ENCODE measurements around the gene ARID1B. TPM values are rescaled to one million over a fixed set of nuclear protein-coding genes. Genes with fewer than 3 reads are reported as not detected.

The ARID1B gene
- total RNA-seq, 1 donor from 2014 or later, result 47.3 TPM

DNA sequence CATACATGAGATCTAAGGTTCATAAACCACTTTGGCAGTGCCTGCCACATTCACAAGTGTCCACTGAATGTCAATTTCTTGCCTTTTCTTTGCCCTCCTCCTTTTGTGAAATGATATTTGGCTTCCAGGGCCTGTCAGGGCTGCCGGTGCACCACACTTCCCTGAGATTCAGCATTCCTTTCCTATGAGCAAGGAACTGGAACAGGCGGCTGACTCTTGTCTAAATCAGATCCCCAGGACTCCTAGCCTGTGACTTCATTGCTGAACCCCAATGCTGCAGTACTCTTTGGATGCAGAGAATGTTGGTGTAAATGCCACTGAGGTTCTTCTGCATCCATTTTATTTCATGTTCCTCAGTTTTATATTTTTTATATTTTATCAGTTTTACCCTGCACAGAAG lies 172.2 kb downstream of the ARID1B start:
- Histone ChIP-seq H3K4me3 (ENCODE audit: low read depth, low read length) (no peak overlapping the region), H3K36me3 (ENCODE audit: control insufficient read depth, insufficient read depth, low read length) (no peaks in the 10 kb centered on the region), H3K27me3 (ENCODE audit: control insufficient read depth, insufficient read depth, low read length) (no peaks in the 10 kb centered on the region)
- no peak for DNase-seq (ENCODE audit: low read depth)
- TF ChIP-seq, protein P1, sequence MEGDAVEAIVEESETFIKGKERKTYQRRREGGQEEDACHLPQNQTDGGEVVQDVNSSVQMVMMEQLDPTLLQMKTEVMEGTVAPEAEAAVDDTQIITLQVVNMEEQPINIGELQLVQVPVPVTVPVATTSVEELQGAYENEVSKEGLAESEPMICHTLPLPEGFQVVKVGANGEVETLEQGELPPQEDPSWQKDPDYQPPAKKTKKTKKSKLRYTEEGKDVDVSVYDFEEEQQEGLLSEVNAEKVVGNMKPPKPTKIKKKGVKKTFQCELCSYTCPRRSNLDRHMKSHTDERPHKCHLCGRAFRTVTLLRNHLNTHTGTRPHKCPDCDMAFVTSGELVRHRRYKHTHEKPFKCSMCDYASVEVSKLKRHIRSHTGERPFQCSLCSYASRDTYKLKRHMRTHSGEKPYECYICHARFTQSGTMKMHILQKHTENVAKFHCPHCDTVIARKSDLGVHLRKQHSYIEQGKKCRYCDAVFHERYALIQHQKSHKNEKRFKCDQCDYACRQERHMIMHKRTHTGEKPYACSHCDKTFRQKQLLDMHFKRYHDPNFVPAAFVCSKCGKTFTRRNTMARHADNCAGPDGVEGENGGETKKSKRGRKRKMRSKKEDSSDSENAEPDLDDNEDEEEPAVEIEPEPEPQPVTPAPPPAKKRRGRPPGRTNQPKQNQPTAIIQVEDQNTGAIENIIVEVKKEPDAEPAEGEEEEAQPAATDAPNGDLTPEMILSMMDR (IDR thresholded peaks at IDR 0.05; ENCODE audit: insufficient read depth, low read length, poor library complexity, severe bottlenecking), result no peak

DNA sequence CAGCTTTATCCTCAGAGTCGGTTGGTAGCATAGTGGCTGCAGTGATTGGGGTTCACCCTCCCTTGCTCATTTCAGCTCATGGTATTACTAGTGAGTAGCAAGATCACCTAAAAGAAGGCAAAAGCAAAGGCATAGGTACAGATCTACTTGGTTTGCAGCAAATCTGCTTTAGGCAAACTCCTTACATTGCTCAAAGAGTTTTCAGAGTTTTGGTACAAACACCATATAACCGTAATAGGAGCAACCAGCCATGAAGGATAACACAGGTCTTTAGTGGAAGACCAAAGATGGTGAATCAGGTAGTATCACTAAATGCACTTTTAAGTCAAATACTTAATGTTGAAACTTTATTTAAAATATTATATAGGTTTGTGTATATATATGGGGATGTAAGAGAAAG lies 172.9 kb downstream of the ARID1B start:
- TF ChIP-seq, protein P1 (IDR thresholded peaks at IDR 0.05; ENCODE audit: insufficient read depth, low read length, poor library complexity, severe bottlenecking), result no peak
- Histone ChIP-seq H3K4me3 (ENCODE audit: low read depth, low read length) (no peak overlapping the region), H3K27me3 (ENCODE audit: control insufficient read depth, insufficient read depth, low read length) (no peaks in the 10 kb centered on the region), H3K36me3 (ENCODE audit: control insufficient read depth, insufficient read depth, low read length) (no peaks in the 10 kb centered on the region)
- no peak for DNase-seq (ENCODE audit: low read depth)

DNA sequence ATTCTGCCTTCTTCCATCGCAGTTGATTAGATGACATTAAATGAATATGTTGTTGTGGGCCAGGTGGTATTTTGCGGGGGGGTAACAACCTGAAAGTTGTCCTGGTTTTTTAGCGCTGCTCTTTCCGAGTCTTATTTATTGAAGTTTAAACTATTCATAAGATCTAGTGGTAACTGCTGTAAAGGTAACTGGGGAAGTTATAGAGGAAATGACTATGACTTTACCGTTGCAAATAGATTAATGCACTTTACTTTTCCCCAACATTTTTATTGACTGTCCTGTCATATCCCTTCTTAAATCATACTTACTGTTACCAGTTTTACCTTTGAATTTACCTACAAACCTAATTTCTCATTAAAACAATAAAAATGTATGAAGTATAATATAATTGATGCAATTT lies 173.4 kb downstream of the ARID1B start:
- Histone ChIP-seq H3K4me3 (ENCODE audit: low read depth, low read length) (no peak overlapping the region), H3K36me3 (ENCODE audit: control insufficient read depth, insufficient read depth, low read length) (no peaks in the 10 kb centered on the region), H3K27me3 (ENCODE audit: control insufficient read depth, insufficient read depth, low read length) (no peaks in the 10 kb centered on the region)
- no peak for DNase-seq (ENCODE audit: low read depth)
- TF ChIP-seq, protein P1 (IDR thresholded peaks at IDR 0.05; ENCODE audit: insufficient read depth, low read length, poor library complexity, severe bottlenecking), result no peak

DNA sequence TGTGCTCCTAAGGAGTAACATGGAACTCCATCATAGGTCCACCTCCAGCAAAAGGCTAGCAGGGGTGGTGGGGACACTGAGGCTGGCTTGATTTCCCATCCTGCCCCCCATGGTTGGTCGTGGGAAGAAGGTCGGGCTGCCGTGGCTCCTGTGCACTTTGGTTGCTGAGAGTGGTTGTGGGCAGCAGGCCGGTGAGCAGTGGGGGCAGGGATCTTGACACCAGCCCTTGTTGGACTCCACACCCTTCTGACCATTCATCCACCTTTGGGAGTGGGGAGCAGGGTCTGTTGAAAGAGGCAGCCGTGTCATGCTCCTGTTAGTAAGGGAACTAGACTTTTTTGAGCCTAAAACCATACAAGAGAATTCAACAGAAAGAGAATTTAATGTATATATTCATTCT lies 175.2 kb downstream of the ARID1B start:
- Histone ChIP-seq H3K27me3 (ENCODE audit: control insufficient read depth, insufficient read depth, low read length) (no peaks in the 10 kb centered on the region), H3K4me3 (ENCODE audit: low read depth, low read length) (no peak overlapping the region), H3K36me3 (ENCODE audit: control insufficient read depth, insufficient read depth, low read length) (no peaks in the 10 kb centered on the region)
- DNase-seq (ENCODE audit: low read depth), result no peak
- TF ChIP-seq, protein P1 (IDR thresholded peaks at IDR 0.05; ENCODE audit: insufficient read depth, low read length, poor library complexity, severe bottlenecking), result no peak

DNA sequence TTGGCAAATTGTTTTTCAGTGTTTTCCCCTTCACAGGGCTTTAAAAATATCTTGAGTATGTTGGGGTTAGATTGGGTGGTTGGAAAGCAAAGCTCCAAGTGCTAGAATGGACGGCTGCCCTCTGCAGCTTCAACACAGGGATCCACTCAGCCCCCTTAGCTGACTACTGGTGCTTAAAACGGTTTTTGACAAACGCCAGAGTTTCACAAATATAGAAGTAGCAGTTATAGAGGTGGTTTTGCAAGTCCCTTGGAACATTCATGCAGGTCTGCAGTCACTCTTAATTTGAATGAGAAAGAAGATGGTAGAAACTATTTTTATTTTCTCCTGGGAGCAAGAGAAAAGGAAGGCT lies 175.9 kb downstream of the ARID1B start:
- no peak overlapping the region for H3K4me3 ChIP-seq (ENCODE audit: low read depth, low read length)
- H3K27me3 ChIP-seq (ENCODE audit: control insufficient read depth, insufficient read depth, low read length), result no peaks in the 10 kb centered on the region
- H3K36me3 ChIP-seq (ENCODE audit: control insufficient read depth, insufficient read depth, low read length), result no peaks in the 10 kb centered on the region
- DNase-seq (ENCODE audit: low read depth), result no peak
- TF ChIP-seq, protein P1 (IDR thresholded peaks at IDR 0.05; ENCODE audit: insufficient read depth, low read length, poor library complexity, severe bottlenecking), result peak; percentile 37

DNA sequence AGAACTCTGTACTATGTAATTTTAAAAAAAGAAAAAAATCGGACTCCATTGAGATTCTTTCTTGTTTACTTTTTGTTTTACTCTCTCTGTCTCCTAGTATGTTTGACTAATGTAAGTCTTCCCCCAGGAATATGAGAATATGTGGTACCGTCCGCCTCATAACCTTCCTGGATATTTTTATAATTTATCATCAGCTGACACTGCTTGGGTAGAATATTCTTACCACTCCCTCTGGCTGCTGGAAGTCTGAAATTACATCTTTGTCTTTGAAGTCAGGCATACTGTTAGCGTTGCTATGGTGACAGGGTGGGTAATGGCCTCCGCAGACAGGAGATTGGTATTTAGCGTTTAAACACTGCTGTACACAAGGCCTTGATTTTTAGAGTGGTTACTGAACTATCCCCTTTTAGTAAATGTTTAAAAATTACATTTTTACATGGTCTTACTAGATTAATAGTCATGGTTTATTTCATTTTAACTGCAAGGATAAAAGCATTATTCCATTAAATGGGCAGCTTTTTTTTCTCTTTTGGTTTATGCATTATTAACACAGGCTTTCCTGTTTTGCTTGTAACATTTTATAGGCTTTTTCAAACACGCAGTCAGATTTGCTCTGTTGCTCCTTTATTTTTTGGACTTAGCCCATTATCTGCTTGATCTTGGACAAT lies 176.4 kb downstream of the ARID1B start:
- peak; percentile 95 for DNase-seq (ENCODE audit: low read depth)
- Histone ChIP-seq H3K36me3 (ENCODE audit: control insufficient read depth, insufficient read depth, low read length) (no peaks in the 10 kb centered on the region), H3K4me3 (ENCODE audit: low read depth, low read length) (no peak overlapping the region), H3K27me3 (ENCODE audit: control insufficient read depth, insufficient read depth, low read length) (no peaks in the 10 kb centered on the region)
- TF ChIP-seq, protein P1 (IDR thresholded peaks at IDR 0.05; ENCODE audit: insufficient read depth, low read length, poor library complexity, severe bottlenecking), result peak; percentile 44
